Keratinocyte (primary cell): ENCODE results near the gene ANKRD2. TPM values are rescaled to one million over a fixed set of nuclear protein-coding genes. Genes with fewer than 3 reads are reported as not detected.

ENCODE experiments used
- DNase-seq: peaks from one replicate; pipeline ENCODE4 v3.0.0-alpha.2; 2011; ENCODE audit warnings: low read depth, missing footprints, low spot score
- FAIRE-seq: peaks from 2 replicates; lab custom pipeline; 2011; peaks lifted over from hg19 to GRCh38; lab: Jason Lieb, UNC
- H2AFZ ChIP-seq: 2 replicates; pipeline ENCODE4 v1.6.0; 2012; ENCODE audit warnings: low read length, control low read depth, inconsistent platforms; ENCODE audit not compliant: control insufficient read depth
- H3K27ac ChIP-seq: 2 replicates; pipeline ENCODE4 v1.5.1; 2011; ENCODE audit warnings: low read length; ENCODE audit not compliant: control insufficient read depth, insufficient read depth
- H3K27me3 ChIP-seq: 3 replicates; pipeline ENCODE4 v1.6.0; 2011; ENCODE audit warnings: low read length; ENCODE audit not compliant: control insufficient read depth, insufficient read depth; ENCODE audit errors: extremely low read depth
- H3K36me3 ChIP-seq, 2 experiments: 2 replicates in 1 of 2; 3 replicates in 1 of 2; pipeline ENCODE4 v1.5.1; 2011; ENCODE audit warnings: low read length in 2 of 2, mild to moderate bottlenecking in 1 of 2; ENCODE audit not compliant: control insufficient read depth in 2 of 2, insufficient read depth in 2 of 2; ENCODE audit errors: extremely low read depth in 1 of 2
- H3K4me1 ChIP-seq: 3 replicates; pipeline ENCODE4 v1.5.1; 2011; ENCODE audit warnings: low read length; ENCODE audit not compliant: control insufficient read depth, insufficient read depth; ENCODE audit errors: extremely low read depth
- H3K4me2 ChIP-seq: 3 replicates; pipeline ENCODE4 v1.6.0; 2011; ENCODE audit warnings: low read depth, low read length; ENCODE audit not compliant: control insufficient read depth, insufficient read depth; ENCODE audit errors: extremely low read depth
- H3K4me3 ChIP-seq, 3 experiments: fragments of 200-600 bp in 1 of 3; sonication (generic) in 1 of 3; 2 replicates in 2 of 3; 3 replicates in 1 of 3; pipeline ENCODE4 v1.5.1; 2011 to 2016; ENCODE audit warnings: low read length in 3 of 3, mild to moderate bottlenecking in 3 of 3, control low read depth in 2 of 3, inconsistent platforms in 1 of 3, low read depth in 1 of 3, mixed read lengths in 1 of 3, mixed run types in 1 of 3, moderate library complexity in 1 of 3; ENCODE audit not compliant: control insufficient read depth in 2 of 3, insufficient read depth in 2 of 3; ENCODE audit errors: extremely low read depth in 1 of 3
- H3K79me2 ChIP-seq: 2 replicates; pipeline ENCODE4 v1.6.0; 2012; ENCODE audit warnings: low read length; ENCODE audit not compliant: control insufficient read depth, insufficient read depth
- H3K9ac ChIP-seq: 3 replicates; pipeline ENCODE4 v1.6.0; 2011; ENCODE audit warnings: low read length; ENCODE audit not compliant: control insufficient read depth, insufficient read depth; ENCODE audit errors: extremely low read depth
- H3K9me1 ChIP-seq: 3 replicates; pipeline ENCODE4 v1.6.0; 2011; ENCODE audit warnings: low read length; ENCODE audit not compliant: control insufficient read depth, insufficient read depth; ENCODE audit errors: extremely low read depth
- H3K9me3 ChIP-seq: 2 replicates; pipeline ENCODE4 v1.5.1; 2012; ENCODE audit warnings: low read depth, low read length; ENCODE audit not compliant: control insufficient read depth
- H4K20me1 ChIP-seq: 3 replicates; pipeline ENCODE4 v1.6.0; 2011; ENCODE audit warnings: low read length; ENCODE audit not compliant: control insufficient read depth, insufficient read depth; ENCODE audit errors: extremely low read depth
- EZH2 ChIP-seq: IDR thresholded peaks from one replicate; pipeline ENCODE4 v1.6.1; 2012; ENCODE audit warnings: inconsistent platforms, mild to moderate bottlenecking, low read length, moderate library complexity
- dilution Hi-C: fragments of 300-500 bp; cut with MboI; formaldehyde crosslinking; loops from one replicate; pipeline ENCODE4 v1.7.0; 2020; ENCODE audit warnings: low sequenced_read_pairs; ENCODE audit not compliant: extremely low pct_ligation_motif_present
- polyA plus RNA-seq, 5 experiments: library from polyadenylated mRNA; depleted of rRNA in 3 of 5; stranded (reverse) in 3 of 5; stranded (forward) in 1 of 5; unstranded in 1 of 5; fragments of >200 nt; gene quantifications; 1 replicate in 1 of 5; 2 replicates in 3 of 5; 3 replicates in 1 of 5; pipeline versions ENCODE4 v1.2.1 to v1.2.3, GENCODE V29; 2011 to 2012; ENCODE audit warnings: missing spikeins in 2 of 5, low read depth in 1 of 5, low replicate concordance in 1 of 5
- TF ChIP-seq, protein P1 (sequence below), 3 experiments: IDR thresholded peaks in 1 of 3; conservative IDR thresholded peaks in 1 of 3; optimal IDR thresholded peaks in 1 of 3; 2 replicates in 2 of 3; 3 replicates in 1 of 3; pipeline versions ENCODE3 to v1.5.1; 2011; ENCODE audit warnings: low read length in 3 of 3, mild to moderate bottlenecking in 3 of 3, moderate library complexity in 2 of 3, control low read depth in 1 of 3, inconsistent platforms in 1 of 3; ENCODE audit not compliant: insufficient read depth in 2 of 3; ENCODE audit errors: extremely low read depth in 1 of 3

Gene ANKRD2
- polyA plus RNA-seq, 1 donor (not counting 4 experiments of a cell fraction or from before 2014, with no cell fraction given) = 0.38 TPM

DNA sequence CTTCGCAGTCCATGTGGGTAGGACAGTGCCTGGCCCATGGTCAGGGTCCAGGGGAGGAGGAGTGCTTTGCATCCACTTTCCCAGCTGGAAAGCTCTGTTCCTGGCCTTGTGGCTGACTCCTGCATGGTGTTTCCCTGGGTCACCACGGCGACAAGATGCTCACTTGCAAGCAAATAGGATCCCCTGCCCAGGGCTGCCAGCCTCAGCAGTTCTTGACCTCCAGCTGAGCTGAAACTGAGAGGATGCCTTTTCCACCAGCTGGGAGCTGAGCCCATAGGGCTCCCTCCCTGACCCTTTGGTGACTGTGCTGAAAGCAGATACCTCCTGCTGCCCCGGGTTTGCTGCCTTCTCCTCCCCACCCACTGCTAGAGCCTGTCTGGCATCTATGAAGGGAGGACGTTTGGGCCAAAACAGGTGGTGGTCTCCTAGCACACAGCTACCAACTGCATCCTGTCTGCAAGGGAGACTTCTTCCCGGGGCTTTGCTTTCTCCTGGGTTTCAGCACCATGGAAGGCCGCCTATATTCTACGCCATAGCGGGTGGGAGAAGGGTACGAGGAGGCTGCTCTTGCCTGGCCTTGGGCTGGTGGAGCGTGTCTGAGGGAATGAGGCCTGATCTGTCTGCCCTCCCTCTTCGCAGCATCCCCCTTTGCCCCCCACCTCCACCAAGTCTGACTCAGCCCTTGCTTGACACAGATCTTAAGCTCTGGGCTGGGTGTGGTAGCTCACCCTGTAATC lies 39.5 kb upstream of the ANKRD2 start:
- Histone ChIP-seq H3K9ac (no peak overlapping the region), H3K36me3 (peaks cover 0 to 3% of the 10 kb centered on the region in 2 experiments), H3K4me2 (no peak overlapping the region), H3K27me3 (no peaks in the 10 kb centered on the region), H3K9me3 (no peaks in the 10 kb centered on the region), H2AFZ (no peak overlapping the region), H3K9me1 (no peaks in the 10 kb centered on the region), H4K20me1 (no peaks in the 10 kb centered on the region), H3K27ac (no peak overlapping the region), H3K4me3 (no peak overlapping the region), H3K79me2 (peaks cover 8% of the 10 kb centered on the region), H3K4me1 (no peaks in the 10 kb centered on the region)
- no peak for DNase-seq
- FAIRE-seq = no peak
- no peak for TF ChIP-seq EZH2
- TF ChIP-seq, protein P1, sequence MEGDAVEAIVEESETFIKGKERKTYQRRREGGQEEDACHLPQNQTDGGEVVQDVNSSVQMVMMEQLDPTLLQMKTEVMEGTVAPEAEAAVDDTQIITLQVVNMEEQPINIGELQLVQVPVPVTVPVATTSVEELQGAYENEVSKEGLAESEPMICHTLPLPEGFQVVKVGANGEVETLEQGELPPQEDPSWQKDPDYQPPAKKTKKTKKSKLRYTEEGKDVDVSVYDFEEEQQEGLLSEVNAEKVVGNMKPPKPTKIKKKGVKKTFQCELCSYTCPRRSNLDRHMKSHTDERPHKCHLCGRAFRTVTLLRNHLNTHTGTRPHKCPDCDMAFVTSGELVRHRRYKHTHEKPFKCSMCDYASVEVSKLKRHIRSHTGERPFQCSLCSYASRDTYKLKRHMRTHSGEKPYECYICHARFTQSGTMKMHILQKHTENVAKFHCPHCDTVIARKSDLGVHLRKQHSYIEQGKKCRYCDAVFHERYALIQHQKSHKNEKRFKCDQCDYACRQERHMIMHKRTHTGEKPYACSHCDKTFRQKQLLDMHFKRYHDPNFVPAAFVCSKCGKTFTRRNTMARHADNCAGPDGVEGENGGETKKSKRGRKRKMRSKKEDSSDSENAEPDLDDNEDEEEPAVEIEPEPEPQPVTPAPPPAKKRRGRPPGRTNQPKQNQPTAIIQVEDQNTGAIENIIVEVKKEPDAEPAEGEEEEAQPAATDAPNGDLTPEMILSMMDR (optimal IDR thresholded peaks at IDR 0.05 in 1 of 3, IDR thresholded peaks at IDR 0.05 in 1 of 3, conservative IDR thresholded peaks at IDR 0.05 in 1 of 3; ENCODE audit: extremely low read depth in 1 of 3, insufficient read depth in 2 of 3, low read length in 3 of 3) = no peak
- dilution Hi-C loops = no loop called here

DNA sequence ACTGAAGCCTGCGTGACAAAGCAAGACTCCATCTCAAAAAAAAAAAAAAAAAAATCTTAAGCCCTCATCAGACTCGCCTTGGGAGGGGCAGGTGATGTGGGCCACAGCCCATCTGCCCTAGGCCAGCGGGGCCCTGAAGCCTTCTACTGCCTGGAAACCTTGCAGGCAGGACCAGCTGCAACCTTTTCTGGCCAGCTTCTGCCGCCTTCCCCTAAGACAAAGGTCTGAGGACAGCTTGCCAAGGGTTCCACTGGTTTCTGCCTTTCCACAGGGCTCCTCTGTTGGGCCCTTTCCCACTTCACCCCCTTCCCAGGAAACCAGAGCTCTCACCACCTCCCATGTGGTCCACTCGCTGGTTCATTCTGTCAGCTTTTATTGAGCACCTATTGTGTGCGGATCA lies 38.7 kb upstream of the ANKRD2 start:
- Histone ChIP-seq H3K9me1 (no peaks in the 10 kb centered on the region), H3K9ac (no peak overlapping the region), H2AFZ (no peak overlapping the region), H3K79me2 (peaks cover 8% of the 10 kb centered on the region), H3K4me1 (peaks cover 7% of the 10 kb centered on the region), H3K27me3 (no peaks in the 10 kb centered on the region), H3K4me2 (no peak overlapping the region), H4K20me1 (no peaks in the 10 kb centered on the region), H3K4me3 (no peak overlapping the region), H3K9me3 (no peaks in the 10 kb centered on the region), H3K36me3 (peaks cover 0 to 3% of the 10 kb centered on the region in 2 experiments), H3K27ac (no peak overlapping the region)
- DNase-seq = no peak
- dilution Hi-C loops = no loop called here
- no peak for FAIRE-seq
- TF ChIP-seq, protein P1 (optimal IDR thresholded peaks at IDR 0.05 in 1 of 3, IDR thresholded peaks at IDR 0.05 in 1 of 3, conservative IDR thresholded peaks at IDR 0.05 in 1 of 3; ENCODE audit: extremely low read depth in 1 of 3, insufficient read depth in 2 of 3, low read length in 3 of 3) = no peak
